Psoas muscle (tissue), 8 donors: ENCODE results near the gene SLC29A1. TPM values are rescaled to one million over a fixed set of nuclear protein-coding genes. Genes with fewer than 3 reads are reported as not detected.
"Not testable (repeated sequence)": the region's sequence is repeated elsewhere in the genome, so short reads cannot be mapped to it uniquely, and the experiment has no call there.

Source experiments
- ATAC-seq, 4 donors: fragments of 200-7000 bp; cut with Tn5 transposase; one replicate each; pipeline ENCODE4 v1.9.1; 2020; ENCODE audit warnings: moderate library complexity in 3 of 4, mild to moderate bottlenecking in 2 of 4
- DNase-seq, 2 donors: peaks; one replicate each; pipeline ENCODE4 v3.0.0-alpha.2; 2020
- H3K27ac ChIP-seq: fragments of 200-600 bp; one replicate; pipeline ENCODE4 v1.8.0; 2022
- H3K27me3 ChIP-seq, 3 donors: fragments of 200-600 bp in 1 of 3; one replicate each; pipeline versions ENCODE4 v1.6.1 to v1.8.0; 2013 to 2022; ENCODE audit warnings: low read length in 2 of 3, mild to moderate bottlenecking in 2 of 3, moderate library complexity in 1 of 3; ENCODE audit not compliant: insufficient read depth in 3 of 3
- H3K36me3 ChIP-seq, 2 donors: fragments of 200-600 bp in 1 of 2; one replicate each; pipeline versions ENCODE4 v1.6.1 to v1.8.0; 2013 to 2022; ENCODE audit warnings: low read depth in 1 of 2, mild to moderate bottlenecking in 1 of 2, moderate library complexity in 1 of 2; ENCODE audit not compliant: insufficient read depth in 1 of 2
- H3K4me1 ChIP-seq: fragments of 200-600 bp; one replicate; pipeline ENCODE4 v1.8.0; 2022
- H3K4me3 ChIP-seq: fragments of 200-600 bp; one replicate; pipeline ENCODE4 v1.8.0; 2022; ENCODE audit warnings: mild to moderate bottlenecking
- H3K9me3 ChIP-seq: fragments of 200-600 bp; one replicate; pipeline ENCODE4 v1.8.0; 2022
- CTCF ChIP-seq: fragments of 200-600 bp; IDR thresholded peaks from one replicate; pipeline ENCODE4 v1.8.0; 2022; ENCODE audit warnings: antibody characterized with exemption
- WGBS, 3 donors: extraction: QIAGEN DNeasy Blood & Tissue Kit; methylation state at CpG; one replicate each; pipeline versions ENCODE4 v1.1.6 to v1.1.7; 2013; 5-methylcytosine and 5-hydroxymethylcytosine counted together
- intact Hi-C, 2 donors: fragments of 100-400 bp; cut with DNase I; formaldehyde crosslinking; loops; one replicate each; pipeline versions ENCODE4 v1.11.0 to v1.14.2; 2022
- polyA plus RNA-seq, 3 donors: library from polyadenylated mRNA; stranded (reverse); fragments of 200-250 nt; gene quantifications; one replicate each; pipeline ENCODE4 v1.2.3, GENCODE V29; 2013
- total RNA-seq, 4 donors: library from RNA; stranded (reverse); fragmentation: NEBNext Ultra II Directional in 2 of 4; extraction: Animal tissue kit (Norgen Biotek cat#: 25700) in 2 of 4; gene quantifications; one replicate each; pipeline versions ENCODE4 v1.2.1 to v1.2.4, GENCODE V29; 2021 to 2023
- donor health status: healthy with polysubstance abuse.
- donor health status: DM: no; HTN: no; CAD: no; lungs with moderate emphysema.
- donor health status: Bipolar disorder and iron deficiency.
- donor health status: healthy.
- donor health status: DM: yes; HTN: yes; CAD: no.
- donor health status: DM: no; HTN: no; CAD: no.
- donor health status: DM: no; HTN: no; CAD: no.
- donor health status: DM: yes; HTN: yes; CAD: no.

The SLC29A1 gene
- total and polyA plus RNA-seq, 7 donors, result 29.1 to 80.7 (median 39.7) TPM

DNA sequence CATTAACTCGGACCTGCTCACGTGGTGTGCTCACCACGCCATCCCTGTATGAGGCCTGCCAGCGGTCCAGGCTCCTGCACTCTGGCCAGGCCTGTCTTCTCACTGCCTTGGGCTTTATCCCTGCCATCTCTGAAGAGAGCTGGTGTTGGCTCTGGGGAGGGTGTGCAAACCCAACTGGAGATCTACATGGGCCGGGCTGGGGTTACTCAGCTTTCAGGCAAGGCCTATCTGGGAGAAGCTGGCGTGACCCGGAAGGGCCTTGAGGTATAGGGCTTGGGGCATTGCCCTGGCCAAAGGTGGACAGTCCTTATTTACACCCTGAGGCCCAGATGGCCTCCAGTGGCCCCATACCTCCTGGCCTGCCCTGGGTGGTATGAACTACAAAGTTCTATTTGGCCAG lies 5.0 kb downstream of the SLC29A1 start:
- ATAC-seq (peak in 2 of 4 donors; percentile 2 to 16), DNase-seq (no peak)
- Histone ChIP-seq H3K4me3 (peak overlapping the region; percentile 71), H3K27me3 (no peaks in the 10 kb centered on the region), H3K9me3 (no peaks in the 10 kb centered on the region), H3K27ac (peak overlapping the region; percentile 87), H3K36me3 (peaks cover 2 to 40% of the 10 kb centered on the region in 2 donors), H3K4me1 (peaks cover 68% of the 10 kb centered on the region)
- 43 to 54% (median 46%) methylated on average over 7 of the region's 7 CpGs for WGBS, 3 donors
- TF ChIP-seq CTCF, result no peak
- intact Hi-C loops, result loop anchor here in 1 of 2 donors (5.0 kb wide), 1 partner anchor 126 kb away; no protein-coding TSS in a partner anchor

DNA sequence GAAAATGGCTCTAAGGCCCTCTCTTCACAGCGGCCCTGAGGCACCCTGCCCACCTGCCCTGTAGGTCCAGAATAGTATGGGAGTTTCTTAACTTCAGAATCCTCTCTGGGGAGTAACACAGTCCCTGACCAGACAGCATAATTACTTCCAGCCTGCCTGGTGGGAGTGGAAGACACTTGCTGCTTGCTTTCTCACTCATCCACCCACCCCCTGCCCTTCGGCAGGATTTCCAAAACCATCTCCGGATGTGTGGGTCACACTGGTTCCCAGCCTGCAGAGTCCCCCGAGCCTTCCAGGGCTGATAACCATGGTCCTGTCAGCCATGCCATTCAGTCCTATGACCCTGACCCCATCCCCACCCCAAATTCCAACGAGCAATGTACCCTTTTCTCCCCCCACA lies 5.4 kb downstream of the SLC29A1 start:
- WGBS, 3 donors, result 47 to 52% (median 49%) methylated on average over 5 of the region's 5 CpGs
- H3K9me3 ChIP-seq, result no peaks in the 10 kb centered on the region
- no peak for TF ChIP-seq CTCF
- peaks cover 72% of the 10 kb centered on the region for H3K4me1 ChIP-seq
- ATAC-seq (peak in 1 of 4 donors; percentile 0), DNase-seq (no peak)
- H3K4me3 ChIP-seq, result peak overlapping the region; percentile 71
- peaks cover 2 to 40% of the 10 kb centered on the region in 2 donors for H3K36me3 ChIP-seq
- no peaks in the 10 kb centered on the region for H3K27me3 ChIP-seq
- peak overlapping the region; percentile 87 for H3K27ac ChIP-seq
- intact Hi-C loops, result loop anchor here in 1 of 2 donors (5.0 kb wide), 1 partner anchor 127 kb away; no protein-coding TSS in a partner anchor

DNA sequence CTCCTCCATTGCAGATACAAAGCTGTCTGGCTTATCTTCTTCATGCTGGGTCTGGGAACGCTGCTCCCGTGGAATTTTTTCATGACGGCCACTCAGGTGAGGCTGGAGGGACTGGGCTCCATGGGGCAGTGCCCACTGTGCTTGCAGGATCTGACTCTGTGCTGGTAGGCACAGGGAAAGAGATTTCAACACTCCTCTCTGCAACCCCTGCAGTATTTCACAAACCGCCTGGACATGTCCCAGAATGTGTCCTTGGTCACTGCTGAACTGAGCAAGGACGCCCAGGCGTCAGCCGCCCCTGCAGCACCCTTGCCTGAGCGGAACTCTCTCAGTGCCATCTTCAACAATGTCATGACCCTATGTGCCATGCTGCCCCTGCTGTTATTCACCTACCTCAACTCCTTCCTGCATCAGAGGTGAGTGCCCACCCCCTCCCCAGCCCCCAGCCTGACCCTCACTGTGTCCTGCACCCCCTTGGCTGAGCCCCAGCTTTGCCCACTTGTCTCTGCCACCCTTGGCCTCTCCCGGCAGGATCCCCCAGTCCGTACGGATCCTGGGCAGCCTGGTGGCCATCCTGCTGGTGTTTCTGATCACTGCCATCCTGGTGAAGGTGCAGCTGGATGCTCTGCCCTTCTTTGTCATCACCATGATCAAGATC lies 6.1 kb downstream of the SLC29A1 start:
- no peaks in the 10 kb centered on the region for H3K27me3 ChIP-seq
- 50 to 61% (median 55%) methylated on average over 10 to 11 of the region's 11 CpGs for WGBS, 3 donors
- H3K27ac ChIP-seq, result peak overlapping the region; percentile 87
- peaks cover 2 to 40% of the 10 kb centered on the region in 2 donors for H3K36me3 ChIP-seq
- intact Hi-C loops, result loop anchor here in 1 of 2 donors (5.0 kb wide), 1 partner anchor 127 kb away; no protein-coding TSS in a partner anchor
- DNase-seq, result peak; percentile 72 to 88
- peaks cover 73% of the 10 kb centered on the region for H3K4me1 ChIP-seq
- ATAC-seq, result peak; percentile 71 to 79 (median 78)
- H3K9me3 ChIP-seq, result no peaks in the 10 kb centered on the region
- H3K4me3 ChIP-seq, result peak overlapping the region; percentile 71
- no peak for TF ChIP-seq CTCF

DNA sequence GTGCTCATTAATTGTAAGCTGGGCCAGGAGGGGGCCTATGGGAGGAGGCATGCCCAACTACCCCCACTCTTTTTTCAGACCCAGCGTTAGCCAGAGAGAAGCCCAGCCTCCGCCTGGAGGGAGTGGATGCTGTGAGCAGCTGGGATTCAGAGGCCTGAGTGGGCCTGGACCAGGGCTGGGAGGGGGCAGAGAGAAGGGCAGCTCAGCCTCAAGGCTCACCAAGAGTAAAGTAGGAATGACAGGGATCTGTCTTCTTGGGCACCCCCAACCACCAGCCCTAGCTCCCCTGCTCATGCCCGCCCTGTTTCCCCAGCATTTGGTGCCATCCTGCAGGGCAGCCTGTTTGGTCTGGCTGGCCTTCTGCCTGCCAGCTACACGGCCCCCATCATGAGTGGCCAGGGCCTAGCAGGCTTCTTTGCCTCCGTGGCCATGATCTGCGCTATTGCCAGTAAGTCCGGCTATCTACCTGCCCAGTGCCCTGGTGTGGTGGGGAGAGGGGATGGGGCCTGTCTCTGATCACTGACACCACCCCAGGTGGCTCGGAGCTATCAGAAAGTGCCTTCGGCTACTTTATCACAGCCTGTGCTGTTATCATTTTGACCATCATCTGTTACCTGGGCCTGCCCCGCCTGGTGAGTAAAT lies 6.8 kb downstream of the SLC29A1 start:
- Histone ChIP-seq H3K4me1 (peaks cover 73% of the 10 kb centered on the region), H3K27ac (peak overlapping the region; percentile 87)
- ATAC-seq, result no peak

GRCh38 chr6:44231426-44231825 lies 8.0 kb downstream of the SLC29A1 start:
- DNase-seq, H3K4me3 ChIP-seq, H3K9me3 ChIP-seq, intact Hi-C loops, H3K27me3 ChIP-seq, ATAC-seq: not testable (repeated sequence)
- H3K27ac ChIP-seq, result peak overlapping the region; percentile 87
- H3K36me3 ChIP-seq, result peaks cover 2 to 40% of the 10 kb centered on the region in 2 donors
- H3K4me1 ChIP-seq, result peaks cover 70% of the 10 kb centered on the region
- 89 to 93% (median 90%) methylated on average over 9 of the region's 9 CpGs for WGBS, 3 donors

More for the DNA sequence above, 6.8 kb downstream of the SLC29A1 start:
- intact Hi-C loops, result no loop called here
- Histone ChIP-seq H3K9me3 (no peaks in the 10 kb centered on the region), H3K4me3 (peak overlapping the region; percentile 71), H3K36me3 (peaks cover 2 to 40% of the 10 kb centered on the region in 2 donors), H3K27me3 (no peaks in the 10 kb centered on the region)
- WGBS, 3 donors, result 84 to 89% (median 86%) methylated on average over 9 to 10 of the region's 10 CpGs
- no peak for DNase-seq
- TF ChIP-seq CTCF, result no peak
